Cortex of kidney (tissue), 1 donor: ENCODE measurements around the gene ZCCHC10.
"Not testable (repeated sequence)": the region's sequence is repeated elsewhere in the genome, so short reads cannot be mapped to it uniquely, and the experiment has no call there.

ENCODE experiments used
- DNase-seq: peaks from one replicate; lab custom pipeline; 2025; lab: John Stamatoyannopoulos, UW

The ZCCHC10 gene

DNA sequence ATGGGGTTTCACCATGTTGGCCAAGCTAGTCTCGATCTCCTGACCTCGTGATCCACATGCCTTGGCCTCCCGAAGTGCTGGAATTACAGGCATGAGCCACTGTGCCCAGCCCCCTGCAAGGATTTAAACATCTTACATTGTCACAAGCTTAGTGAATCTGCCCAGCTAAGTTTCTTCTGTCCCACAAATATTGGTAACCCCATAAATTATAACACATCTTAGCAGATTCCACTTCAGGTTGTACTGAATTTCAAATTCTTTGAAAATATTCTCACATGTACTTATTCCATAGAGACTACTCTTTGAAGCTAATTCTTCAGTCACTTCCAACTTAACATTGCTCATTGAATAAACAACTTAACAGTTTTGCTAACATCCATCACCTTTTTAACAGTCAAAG lies 49.5 kb downstream of the ZCCHC10 start:
- DNase-seq, result no peak

- DNase-seq, result not testable (repeated sequence)
These were observed 53.9 kb downstream of the ZCCHC10 start for GRCh38 chr5:132972436-132972828.

DNA sequence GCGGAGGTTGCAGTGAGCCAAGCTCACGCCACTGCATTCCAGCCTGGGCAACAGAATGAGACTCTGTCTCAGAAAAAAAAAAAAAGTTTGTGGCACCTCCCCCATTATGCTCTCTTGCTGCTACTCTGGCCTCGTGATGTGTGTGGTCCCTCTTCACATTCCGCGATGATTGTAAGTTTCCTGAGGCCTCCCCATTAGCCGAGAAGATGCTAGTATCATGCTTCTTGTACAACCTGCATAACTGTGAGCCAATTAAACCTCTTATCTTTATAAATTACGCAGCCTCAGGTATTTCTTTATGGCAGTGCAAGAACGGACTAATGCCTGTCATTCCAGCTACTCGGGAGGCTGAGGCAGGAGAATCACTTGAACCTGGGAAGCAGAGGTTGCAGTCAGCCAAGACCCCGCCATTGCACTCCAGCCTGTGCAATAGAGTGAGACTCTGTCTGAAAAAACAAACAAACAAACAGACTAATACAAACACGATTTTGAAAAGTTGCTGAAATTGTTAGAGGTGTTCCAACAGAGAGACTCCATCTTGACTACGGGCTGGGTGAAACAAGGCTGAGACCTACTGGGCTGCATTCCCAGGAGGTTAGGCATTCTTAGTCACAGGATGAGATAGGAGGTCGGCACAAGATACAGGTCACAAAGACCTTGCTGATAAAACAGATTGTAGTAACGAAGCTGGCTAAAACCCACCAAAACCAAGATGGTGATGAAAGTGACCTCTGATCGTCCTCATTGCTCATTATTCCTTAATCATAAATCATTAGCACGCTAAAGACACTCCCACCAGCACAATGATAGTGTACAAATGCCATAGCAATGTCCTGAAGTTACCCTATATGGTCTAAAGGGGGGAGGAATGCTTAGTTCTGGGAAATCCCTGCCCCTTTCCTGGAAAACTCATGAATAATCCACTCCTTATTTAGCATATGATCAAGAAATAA lies 54.6 kb downstream of the ZCCHC10 start:
- no peak for DNase-seq

- DNase-seq, result no peak
These were observed 61.2 kb downstream of the ZCCHC10 start for GRCh38 chr5:132965120-132965519.

DNA sequence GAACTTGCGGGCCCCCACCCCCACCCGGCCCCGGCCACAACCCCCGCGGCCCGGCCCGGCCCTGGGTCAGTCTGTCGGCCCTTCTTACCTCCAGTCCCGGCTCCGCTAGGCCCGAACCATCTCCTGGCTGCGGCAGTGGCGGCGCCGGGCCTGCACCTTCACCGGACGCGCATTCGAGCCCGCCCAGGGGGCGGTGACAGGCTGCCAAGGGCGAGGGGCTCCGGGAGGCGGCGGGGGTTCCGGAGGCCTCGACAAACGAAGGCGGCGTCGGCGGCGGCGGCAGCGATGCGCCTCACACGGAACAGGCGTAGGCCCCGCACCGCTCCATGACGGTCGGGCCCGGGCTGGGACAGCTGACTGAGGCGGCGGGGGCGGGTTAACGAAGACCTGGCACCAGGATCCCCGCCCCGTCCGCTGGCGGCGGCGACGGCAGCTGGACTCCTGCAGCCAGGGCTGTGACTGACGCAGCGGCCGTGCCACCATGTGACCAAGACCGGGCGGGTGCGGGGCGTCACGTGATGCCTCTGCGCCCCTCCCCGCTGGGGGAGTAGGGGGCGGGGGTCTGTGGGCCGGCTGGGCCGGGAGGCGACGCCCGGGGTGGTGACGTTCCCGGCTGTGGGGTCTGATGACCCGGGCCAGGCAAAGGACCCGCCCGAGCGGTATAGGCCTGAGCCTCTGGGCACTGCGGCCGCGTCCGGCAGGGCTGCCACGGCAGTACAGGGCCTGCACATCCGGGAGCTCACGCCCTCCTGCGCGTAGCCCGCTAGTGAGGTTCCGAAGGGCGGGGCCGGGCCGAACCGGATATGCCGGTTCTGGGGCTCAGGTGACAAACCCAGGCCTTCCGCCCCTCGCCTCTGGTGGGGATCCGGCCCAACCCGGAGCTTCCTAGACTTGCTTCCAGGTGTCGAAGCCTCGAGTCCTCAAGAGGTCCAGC lies 62.9 kb downstream of the ZCCHC10 start, which contains the start of gene AFF4:
AFF4 (minus strand) TSS at position 464 of the 934 bp plus-strand sequence. CDS start 26,445 bp downstream, outside the sequence.
- peak; percentile 91 for DNase-seq

- DNase-seq, result no peak
These were observed 63.8 kb downstream of the ZCCHC10 start for GRCh38 chr5:132962429-132963021.

- DNase-seq, result no peak
These were observed 64.5 kb downstream of the ZCCHC10 start for GRCh38 chr5:132961887-132962286.

DNA sequence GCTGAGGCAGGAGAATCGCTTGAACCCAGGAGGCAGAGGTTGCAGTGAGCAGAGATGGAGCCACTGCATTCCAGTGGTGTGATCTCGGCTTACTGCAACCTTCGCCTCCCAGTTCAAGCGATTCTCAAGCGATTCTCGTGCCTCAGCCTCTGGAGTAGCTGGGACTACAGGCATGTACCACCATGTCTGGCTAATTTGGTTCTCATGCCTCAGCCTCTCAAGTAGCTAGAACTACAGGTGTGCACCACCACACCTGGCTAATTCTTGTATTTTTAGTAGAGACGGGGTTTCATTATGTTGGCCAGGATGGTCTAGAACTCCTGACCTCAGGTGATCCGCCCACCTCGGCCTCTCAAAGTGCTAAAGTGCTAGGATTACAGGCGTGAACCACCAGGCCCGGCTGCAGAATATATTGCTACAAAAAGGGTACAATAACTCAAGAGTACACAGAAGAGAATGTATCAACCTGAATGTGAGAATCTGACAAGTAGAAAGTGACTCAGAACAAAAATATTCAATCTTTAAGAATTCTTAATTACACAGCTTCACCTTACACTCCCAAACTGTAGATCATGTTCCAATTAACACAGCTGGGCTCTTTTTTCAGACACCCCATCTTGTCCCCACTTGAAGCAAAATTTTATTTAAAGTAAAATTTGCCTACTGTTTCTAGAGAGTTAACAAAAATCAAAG lies 65.1 kb downstream of the ZCCHC10 start:
- DNase-seq, result not testable (repeated sequence)

DNA sequence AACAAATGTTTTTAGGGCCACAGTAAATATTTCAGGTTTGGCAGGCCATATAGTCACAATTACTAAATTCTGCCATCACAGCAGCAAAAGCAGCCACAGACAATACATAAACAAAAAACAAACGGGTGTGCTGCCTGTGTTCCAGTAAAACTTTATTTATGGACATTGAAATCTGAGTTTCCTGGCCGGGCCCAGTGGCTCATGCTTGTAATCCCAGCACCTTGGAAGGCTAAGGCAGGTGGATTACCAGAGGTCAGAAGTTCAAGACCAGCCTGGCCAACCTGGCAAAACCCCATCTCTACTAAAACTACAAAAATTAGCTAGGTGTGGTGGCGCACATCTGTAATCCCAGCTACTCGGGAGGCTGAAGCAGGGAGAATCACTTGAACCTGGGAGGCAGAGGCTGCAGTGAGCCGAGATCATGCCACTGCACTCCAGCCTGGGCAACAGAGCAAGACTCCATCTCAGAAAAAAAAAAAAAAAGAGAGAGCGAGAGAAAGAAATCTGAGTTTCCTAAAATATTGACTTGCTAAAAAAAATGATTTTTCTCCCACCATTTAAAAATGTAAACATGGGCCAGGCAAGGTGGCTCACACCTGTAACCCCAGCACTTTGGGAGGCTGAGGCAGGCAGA lies 70.1 kb downstream of the ZCCHC10 start:
- not testable (repeated sequence) for DNase-seq

- DNase-seq, result no peak
These were observed 72.6 kb downstream of the ZCCHC10 start for GRCh38 chr5:132953710-132954109.

- DNase-seq, result no peak
These were observed 73.5 kb downstream of the ZCCHC10 start for GRCh38 chr5:132952829-132953228.

- DNase-seq, result no peak
These were observed 74.5 kb downstream of the ZCCHC10 start for GRCh38 chr5:132951897-132952296.

DNA sequence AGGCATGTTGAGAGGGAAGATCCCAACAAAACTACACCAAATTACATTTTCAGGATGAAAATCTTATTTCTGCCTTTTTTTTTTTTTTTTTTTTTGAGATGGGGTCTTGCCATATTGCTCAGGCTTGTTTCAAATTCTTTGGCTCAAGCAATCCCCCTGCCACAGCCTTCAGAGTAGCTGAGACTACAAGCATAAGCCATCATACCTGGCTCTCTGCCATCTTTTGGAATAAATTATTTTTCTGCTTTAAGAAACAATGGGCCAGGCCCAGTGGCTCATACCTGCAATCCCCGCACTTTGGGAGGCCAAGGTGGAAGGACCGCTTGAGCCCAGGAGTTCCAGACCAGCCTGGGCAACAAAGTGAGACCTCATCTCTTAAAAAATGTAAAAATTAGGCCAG lies 77.2 kb downstream of the ZCCHC10 start:
- DNase-seq, result no peak

DNA sequence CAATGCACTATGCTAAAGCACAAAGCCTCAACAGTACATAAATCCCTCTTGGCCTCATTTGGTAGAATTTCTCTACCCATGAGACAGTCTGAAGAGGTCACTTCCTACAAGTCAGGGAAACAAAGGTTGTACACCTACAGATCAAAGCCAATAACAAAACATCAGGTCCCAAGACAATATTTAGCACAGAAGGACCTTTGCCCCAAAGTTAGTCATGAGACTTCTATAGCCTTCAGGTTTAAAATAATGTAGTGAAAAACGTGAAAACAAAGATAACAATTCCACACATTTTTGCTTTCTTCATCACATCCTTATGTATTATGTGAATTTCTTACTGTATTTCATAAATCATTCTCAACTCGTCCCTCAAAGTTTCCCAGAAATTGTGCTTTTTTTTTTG lies 78.7 kb downstream of the ZCCHC10 start:
- no peak for DNase-seq
